A172 (cell line): ENCODE measurements around the gene RCSD1. TPM values are rescaled to one million over a fixed set of nuclear protein-coding genes. Genes with fewer than 3 reads are reported as not detected.

Source experiments
- DNase-seq: peaks from one replicate; pipeline ENCODE4 v3.0.0-alpha.2; 2015; ENCODE audit warnings: low spot score
- total RNA-seq: library from RNA; depleted of rRNA; stranded (reverse); fragments of >200 nt; shearing (Covaris generic); gene quantifications from 2 replicates; pipeline ENCODE4 v1.2.3, GENCODE V29; 2014

RCSD1 gene
- total RNA-seq, 1 experiment from 2014 or later: 0.29 TPM

DNA sequence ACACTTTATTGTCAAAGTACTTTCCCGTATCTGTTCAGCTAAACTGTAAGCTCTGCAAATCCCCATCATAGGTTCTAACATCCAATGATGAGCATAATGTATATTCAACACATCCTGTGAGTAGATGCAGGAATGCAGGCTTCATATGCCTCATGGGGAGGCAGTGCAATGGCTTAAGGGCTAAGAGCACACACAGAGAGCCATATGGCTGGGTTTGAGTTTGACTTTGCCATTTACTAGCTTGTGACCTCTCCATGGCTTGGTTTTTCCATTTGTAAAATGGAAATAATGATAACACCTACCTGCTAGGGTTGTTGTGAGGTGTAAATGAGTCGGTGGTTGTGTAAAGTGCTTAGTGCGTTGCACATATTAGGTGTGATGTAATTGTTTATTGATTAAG lies 13.4 kb downstream of the RCSD1 start:
- no peak for DNase-seq

DNA sequence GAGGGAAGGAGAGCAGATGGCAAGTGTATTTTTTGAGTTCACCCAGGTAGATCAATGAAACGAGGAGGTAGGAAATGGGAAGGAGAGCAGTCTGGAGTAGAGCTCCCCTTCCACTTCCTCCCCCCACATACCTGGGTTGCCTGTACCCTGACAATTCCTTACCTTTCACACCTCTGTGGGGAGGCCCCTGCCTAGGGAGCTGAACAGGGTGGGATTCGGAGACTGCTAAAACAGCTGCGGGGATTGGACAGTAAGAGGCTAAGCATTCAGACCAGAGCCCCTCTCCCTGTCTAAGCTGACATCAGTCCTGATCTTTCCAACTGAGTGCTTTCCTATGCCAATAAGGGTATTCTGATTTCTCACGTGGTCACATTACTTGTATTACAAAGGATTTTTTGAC lies 14.5 kb downstream of the RCSD1 start:
- DNase-seq: no peak

DNA sequence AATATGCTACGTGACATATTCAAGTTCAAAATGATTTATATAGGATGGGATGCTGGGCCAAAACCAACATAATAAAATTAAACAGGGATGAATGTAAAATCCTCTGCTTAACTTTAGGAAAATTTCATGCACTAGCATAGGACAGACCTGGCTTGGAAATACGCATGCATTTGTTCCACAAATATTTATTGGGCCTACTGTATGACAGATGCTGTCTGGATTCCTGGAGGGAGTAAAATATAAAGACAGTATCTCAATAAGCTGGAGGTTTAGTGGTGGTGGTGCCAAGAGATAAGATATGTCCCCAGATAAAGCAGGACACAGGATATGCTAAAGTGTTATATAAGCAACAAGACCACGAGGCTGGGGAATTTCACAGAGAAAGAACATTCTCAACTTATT lies 15.1 kb downstream of the RCSD1 start:
- DNase-seq: no peak

DNA sequence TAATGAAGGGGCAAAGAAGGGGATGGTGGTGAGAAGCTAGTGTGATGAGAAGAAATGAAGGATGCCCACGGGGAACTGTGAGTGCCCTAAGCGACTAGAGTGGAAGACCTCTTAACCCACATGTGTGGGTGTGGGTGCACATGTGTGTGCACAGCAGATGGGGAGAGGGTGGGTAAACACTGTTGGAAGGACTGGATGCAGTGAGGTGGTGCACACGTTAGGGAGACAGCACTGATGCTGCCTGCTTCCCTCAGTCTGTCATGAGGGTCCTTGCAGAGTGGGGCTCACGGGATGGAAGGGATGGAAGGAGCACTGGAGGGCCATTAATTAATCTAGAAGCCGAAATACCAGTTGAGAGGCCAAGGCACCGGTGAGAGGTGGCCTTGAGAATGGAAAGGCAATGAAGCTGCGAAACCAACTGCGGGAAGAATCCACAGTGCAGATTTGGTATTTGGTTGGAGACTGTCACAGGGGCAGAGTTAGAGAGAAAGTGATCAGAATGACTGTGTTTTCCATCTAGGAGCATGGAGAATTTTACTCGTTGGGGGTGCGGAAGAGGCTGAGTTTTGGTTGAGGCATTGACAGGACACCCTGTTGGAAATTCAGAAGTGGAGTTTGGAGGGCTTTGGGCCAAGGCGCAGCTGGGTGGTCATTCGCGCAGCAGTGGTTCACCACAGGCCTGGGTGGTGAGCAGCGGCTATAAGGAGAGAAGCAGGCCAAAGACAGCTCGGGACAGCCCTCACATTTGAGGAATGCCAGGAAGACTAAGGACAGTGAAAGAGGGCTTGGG lies 15.8 kb downstream of the RCSD1 start:
- no peak for DNase-seq

DNA sequence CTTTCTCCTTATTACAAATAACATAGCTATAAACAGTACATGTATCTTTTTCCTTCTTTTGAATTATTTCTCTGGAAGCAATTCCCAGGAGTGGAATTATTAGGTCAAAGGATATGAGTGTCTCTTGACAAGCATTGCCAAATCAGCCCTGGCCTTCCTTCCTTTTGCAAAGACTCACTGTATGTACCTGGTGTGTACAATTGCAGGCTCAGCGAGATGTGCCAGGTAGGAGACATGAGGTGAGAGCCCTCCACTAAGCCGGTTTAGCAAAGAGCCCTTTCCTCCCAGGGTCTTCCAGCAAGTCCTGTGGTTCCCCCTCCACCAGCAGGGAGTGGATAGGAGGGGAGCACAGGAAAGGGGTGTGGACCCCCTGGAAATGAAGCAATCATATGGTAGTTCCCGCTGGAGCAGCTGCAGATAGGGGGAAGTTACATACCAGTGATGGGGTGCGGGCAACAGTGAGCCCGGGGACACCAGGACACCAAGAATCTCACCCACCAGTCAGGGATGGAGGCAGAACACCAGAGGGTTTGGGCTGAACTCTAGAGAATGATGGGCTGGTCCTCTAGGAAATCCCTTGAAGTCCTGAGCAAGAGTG lies 18.3 kb downstream of the RCSD1 start:
- DNase-seq: no peak

DNA sequence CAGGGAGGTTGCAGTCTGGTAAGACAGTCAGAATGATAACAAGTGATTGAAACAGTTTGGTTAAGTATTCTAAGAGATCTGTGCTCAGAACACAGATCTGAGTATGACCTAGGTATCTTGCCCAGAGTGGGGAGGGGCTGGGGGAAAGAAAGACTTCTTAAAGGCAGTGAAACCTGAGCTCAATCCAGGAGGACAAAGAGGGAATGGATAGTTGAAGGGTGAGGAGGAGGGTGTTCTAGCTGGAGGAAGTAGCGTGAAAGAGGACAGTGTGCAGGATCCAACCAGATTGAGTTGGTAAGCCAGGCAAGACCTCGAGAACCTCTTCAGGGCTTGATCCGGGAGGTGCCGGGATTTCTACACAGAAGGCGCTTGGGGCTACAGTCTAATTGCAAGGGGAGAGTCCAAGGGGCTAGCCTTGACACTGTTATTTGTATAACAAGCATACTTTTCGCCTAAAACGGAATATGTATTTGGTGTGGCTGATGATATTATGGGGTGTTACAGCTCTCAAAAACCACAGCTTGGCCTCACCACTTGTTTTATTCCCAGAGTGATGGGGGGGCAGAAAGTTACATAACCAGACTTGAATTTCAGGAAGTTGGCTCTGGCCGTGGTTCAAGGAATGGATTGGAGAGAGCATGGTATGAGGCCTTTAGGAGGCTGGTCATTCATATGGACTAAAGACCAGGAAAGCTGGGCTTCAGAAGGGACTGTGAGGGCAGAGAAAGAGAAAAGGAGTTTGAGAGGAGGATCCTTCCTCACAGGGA lies 19.1 kb downstream of the RCSD1 start:
- DNase-seq: no peak

DNA sequence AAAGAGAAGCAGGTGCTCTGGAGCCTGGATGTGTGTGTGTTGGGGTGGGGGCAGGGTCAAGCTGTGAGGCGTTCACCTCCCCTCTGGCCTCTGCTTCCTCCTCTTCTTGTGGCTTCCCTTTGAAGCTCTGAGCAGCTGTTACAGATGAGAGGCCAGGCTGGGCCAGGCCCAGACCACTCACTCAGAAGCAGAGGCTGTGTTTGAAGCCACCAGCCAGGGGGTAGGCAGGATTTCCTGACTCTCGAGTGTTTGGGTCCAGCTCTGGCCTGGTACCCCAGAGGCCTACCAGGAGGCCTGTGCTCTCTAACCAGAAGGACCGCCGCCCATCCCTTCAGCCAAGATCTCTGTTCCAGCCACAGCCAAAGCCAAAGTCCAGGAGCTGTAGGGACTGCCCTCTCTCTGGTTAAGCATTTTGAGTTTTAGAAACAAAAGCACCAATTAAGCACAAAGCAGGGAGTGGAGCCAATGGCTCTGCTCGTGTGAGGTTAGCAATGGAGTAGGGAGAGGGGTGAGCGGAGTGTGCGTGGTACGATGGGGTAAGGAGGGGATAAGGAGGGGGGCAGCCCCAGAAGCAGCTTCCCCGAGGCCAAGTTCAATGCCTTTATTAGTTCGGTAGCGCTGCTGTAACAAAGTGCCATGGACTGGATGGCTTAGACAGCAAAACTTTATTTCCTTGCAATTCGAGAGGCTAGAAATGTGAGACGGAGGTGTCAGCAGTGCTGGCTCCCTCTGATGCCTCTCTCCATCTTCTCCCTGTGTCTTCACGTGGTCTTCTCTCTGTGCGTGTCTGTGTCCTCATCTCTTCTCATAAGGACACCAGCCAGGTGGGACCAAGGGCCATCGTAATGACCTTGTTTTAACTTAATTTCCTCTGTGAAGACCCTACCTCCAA lies 20.5 kb downstream of the RCSD1 start:
- DNase-seq: no peak

DNA sequence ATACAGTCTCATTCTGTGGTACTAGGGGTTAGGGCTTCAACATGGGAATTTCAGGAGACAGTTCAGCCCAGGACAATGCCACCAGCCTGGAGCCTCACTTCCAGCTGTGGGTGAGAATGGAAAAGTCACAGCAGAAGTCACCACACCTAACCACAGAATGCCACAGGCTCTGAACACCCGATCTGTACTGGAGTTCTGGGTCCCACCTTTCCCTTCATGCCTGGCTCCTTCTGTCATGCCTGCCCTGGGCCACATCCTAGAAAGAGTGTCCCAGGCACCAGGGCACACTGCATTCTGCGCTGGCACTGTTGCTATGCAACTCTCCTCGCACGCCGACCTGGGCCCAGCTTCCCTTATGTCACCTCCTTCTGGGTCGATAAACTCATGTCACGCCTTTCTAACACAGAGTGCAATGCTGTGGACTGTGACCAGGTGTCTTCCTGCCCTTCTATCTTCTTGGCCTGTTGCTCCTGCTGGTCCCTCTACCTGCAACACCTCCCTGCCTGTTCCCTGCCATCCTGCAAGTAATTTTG lies 21.2 kb downstream of the RCSD1 start:
- DNase-seq: no peak

DNA sequence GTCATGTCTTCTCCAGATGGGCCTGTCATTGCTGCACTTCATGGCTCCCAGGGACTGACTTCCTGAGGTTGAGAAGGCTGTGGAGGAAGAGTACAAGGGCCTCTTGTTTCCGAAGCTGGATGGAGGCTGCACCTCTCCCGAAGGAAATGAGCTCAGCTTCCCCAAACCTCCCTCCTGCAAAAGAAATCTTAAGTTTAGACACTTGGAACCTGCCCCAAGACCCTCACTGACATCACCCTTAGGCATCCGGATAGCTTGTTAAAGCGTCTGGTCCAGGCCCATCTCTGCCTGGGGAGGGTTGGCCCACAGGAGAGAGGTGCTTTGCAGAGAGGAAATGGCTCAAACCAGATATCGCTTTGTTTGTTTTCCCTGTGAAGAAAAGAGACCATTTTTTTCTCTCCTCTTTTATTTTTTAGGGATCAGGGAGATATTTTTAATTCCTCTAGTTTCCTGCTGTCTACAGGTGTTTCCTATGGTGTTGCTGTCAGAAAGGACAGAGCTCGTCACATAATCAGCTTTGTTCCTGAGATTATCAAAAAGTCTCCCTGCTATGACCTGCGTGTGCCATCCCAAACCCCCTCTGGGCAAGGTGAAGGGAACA lies 25.0 kb downstream of the RCSD1 start:
- DNase-seq: no peak

DNA sequence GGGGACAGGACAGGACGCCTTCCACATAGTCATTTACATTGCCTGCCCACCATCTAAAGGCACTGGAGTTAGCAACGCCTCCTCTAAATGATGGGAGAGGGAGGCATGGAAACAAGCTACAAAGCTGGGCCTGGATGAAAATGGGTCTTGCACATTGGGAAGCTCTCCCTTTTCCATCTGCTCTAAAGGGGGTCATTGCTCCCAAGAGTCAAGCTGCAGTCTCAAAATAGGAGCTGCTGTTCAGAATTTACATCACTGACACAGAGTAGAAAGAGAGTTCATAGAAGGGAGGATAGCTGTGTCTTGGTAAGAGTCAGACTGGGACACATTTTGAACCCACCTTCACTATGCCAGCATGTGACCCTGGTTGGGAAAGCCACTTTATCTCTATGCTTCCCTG lies 26.6 kb downstream of the RCSD1 start:
- DNase-seq: no peak

DNA sequence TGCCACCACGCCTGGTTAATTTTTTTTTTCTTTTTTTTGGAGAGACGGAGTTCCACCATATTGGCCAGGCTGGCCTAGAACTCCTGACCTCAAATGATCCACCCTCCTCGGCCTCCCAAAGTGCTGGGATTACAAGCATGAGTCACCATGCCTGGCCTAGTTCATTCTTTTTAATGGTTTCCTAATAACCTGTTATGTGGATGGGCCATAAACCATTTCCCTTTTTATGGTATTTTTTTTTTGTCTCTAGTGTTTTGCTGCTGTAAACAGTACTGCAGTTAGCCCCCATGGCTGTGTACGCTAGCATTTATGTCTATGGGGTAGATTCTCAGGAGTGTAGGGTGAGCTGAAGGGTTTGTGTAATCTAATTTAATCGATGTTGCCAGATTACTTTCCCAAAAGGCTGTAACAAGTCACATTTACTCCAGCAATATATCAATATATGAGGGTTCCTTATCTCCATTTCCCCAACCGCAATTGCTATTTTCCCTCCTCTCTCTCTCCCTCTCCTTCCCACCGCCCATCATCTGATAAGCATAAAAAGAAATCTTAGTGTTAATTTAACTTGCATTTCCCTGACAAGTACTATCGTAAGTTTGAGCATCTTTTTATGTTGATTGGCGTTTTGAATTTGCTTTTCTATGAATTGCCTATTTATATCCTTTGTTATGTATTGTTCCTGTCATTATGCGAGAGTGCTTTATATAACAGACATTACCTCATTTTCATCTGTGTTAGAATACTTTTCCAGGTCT lies 28.7 kb downstream of the RCSD1 start:
- peak; percentile 35 for DNase-seq

DNA sequence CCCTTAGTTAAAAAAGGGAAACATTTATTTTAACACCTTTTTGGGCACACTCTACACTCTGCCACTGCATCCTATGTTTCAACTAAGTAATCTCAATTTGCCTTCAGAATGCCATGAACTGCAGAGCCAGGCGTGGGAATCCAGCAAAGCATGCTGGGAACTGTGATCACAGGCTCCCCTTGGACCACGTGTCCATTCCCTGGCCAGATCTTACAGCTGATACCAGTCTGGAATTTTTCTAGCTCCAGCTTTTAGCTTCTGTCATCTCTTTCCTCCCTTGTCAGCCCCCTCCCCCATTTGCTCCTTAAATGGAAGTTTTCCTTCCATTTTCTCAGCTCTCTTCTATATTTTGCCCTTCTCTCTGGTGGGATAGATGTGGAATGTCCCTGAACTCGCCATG lies 29.4 kb downstream of the RCSD1 start:
- no peak for DNase-seq

DNA sequence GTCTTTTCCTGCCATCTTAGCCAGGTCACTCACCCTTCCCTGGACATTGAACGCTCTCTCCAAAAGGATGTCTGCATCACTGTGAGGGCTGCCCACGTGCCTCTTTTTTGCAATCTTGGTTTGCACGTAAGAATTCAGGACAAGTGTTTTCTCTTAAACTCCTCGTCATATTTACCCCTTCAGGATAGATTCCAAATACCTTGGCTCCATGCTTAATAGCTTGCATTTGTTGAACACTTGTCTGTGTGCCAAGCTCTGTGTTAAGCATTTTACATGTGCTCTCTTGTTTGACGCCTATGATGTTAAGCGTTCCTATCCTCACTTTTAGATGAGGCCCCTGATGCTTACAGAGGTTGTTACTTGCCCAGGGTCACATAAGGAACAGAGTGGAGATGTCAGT lies 29.8 kb downstream of the RCSD1 start:
- no peak for DNase-seq

- peak; percentile 94 for DNase-seq
Observed at GRCh38 chr1:167661527-167662426, 31.7 kb downstream of the RCSD1 start.

DNA sequence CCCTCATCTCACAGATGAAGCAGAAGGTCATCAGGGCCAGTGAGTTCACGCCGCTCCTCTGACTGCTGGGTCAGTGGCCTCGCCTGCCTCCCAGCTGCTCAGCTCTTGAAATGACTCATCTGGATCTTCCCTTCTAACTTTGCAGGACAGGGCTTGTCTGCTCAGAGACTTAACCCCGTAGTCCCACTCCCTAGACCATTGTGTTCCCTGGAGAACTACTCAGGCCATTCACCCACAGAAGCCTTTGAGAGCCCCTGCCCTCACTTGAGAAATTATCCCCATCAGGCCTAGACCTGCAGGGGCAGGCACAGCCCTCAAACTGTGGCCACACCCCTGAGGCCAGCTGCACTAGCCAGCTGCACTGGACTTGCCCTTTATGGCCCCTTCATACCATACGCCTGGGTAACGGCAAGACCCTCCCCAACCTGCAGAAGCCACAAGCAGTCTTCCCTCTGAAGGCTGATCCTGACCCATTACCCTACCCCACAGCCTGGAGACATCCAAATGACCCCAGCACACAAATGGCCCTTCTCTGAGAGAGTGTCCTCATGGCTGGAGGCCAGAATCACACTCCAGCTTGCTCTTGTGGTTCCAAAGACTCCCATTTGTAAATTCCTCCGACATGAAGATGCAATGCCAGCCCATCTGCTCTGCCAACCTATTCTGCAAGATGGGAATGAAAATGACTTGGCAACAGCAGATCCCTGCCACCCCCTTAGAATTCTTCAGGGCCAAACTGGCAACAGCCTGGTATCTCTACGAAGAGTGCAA lies 33.2 kb downstream of the RCSD1 start:
- peak; percentile 83 for DNase-seq

GRCh38 chr1:167665469-167665868 lies 35.4 kb downstream of the RCSD1 start:
- no peak for DNase-seq

- DNase-seq: peak; percentile 82
Observed at GRCh38 chr1:167666416-167666815, 36.4 kb downstream of the RCSD1 start.

DNA sequence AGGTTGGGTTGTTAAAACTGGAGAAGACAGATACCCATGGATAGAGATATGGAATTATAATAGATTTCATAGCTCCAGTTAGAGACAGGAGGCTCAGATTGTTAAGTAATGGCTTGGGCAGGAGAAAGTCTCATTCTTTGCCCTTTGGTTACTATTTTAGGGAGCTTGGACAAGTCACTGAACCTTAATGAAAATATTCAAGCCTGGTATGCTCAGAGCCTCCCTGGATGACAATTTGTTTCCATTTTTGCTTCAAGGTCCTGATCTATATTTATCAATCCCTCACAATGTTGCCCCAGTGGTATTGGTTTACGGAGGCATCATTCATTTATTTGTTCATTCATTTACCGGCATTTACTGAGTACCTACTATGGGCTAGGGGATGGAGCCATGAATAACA lies 37.5 kb downstream of the RCSD1 start:
- no peak for DNase-seq

DNA sequence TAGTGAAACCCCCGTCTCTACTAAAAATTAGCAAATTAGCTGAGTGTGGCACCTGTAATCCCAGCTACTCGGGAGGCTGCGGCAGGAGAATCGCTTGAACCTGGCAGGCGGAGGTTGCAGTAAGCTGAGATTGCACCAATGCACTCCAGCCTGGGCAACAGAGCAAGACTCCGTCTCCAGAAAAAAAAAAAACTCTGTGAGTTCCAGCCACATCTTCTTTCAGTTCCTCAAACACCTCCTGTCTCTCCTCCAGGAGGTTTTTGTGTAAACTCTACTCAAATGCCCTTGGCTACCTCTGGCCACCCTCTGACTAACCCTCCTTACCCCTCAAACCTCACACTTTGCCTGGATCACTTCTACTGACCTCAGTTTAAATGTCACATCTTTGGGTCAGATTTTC lies 38.1 kb downstream of the RCSD1 start:
- no peak for DNase-seq
